NK-92 treated with Interleukin-12 subunit alpha and Interleukin-12 subunit beta, amount 100 ng/mL, for 24 hours (cell line): Measurements from ENCODE around the gene DDX47.

Experiments used
- DNase-seq: peaks from one replicate; lab custom pipeline; 2025; lab: John Stamatoyannopoulos, UW

The DDX47 gene

GRCh38 chr12:12813120-12814101 lies at the start of gene DDX47:
Gene DDX47 (plus strand): TSS chr12:12813346. CDS start chr12:12813368, 22 bp downstream.
- peak; percentile 70 for DNase-seq

DNA sequence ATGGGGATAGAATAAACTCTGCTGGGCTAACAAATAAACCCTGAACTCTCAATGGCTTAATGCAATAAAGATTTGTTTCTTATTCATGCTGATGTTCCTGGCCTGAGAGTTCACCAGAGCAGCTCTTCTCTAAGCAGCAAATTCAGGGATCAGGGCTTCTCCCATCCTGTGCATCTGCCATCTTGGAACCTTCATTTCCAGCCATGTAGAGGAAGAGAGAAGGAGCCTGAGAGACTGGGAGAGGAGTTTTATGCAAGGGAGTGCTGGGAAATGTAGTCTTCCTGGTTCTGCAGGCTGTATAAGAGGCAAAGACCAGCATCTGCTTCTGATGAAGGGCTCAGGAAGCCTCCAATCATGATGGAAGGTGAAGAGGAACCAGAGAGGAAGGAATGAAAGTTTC lies 48.3 kb upstream of the DDX47 start:
- DNase-seq, result no peak

- DNase-seq, result no peak
These were observed 42.9 kb upstream of the DDX47 start for GRCh38 chr12:12770262-12770661.

DNA sequence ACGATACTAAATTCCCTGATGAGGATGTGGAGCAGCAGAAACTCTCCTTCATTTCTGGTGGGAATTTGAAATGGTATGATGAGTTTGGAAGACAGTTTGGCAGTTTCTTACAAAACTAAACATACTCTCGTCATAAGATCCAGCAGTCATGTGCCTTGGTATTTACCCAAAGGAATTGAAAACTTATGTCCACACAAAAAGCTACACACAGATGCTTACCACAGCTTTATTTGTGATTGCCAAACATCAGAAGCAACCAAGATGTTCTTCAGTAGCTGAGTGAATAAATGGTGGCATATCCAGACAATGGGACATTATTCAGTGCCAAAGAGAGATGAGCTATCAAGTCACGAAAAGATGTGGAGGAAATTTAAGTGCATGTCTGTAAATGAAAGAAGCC lies 38.4 kb upstream of the DDX47 start:
- DNase-seq, result no peak

GRCh38 chr12:12776261-12776660 lies 36.9 kb upstream of the DDX47 start:
- DNase-seq, result no peak

DNA sequence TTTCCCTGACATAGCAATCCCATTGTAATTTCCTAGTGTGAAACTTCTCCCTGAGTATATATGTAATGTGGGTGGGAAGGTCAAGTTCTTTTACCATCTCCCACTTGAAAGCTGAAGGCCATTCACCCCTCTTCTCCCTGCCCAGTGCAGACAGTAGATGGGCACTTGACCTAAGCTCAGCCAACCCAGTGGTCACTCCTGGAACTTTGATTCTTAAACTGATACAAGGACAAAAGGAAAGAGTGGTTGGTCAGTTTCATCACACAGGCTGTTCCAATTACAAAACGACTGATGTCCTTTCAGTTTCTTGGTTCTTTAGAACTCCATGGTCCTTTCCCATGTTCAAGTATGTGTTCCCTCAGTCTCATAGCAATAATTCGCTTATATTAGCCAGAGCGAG lies 36.1 kb upstream of the DDX47 start:
- no peak for DNase-seq

- DNase-seq, result no peak
These were observed 34.1 kb upstream of the DDX47 start for GRCh38 chr12:12779007-12779406.

DNA sequence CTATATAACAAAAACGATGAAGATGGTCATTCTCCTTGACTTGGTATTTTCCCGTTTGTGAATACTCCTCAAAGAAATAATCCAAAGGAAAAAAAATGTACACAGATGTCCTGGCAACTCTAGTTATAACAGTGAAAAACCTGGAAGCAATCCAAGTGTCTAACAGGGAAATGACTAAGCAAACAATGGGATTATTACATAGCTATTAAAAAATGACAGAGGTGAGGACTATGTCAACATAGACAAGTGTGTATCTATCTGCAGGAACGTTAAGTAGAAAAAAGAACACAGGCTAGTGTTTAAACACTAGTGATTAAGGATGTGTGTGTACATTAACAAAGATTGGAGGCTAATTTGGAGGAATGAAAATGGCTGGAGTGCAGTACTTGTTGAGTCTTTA lies 33.6 kb upstream of the DDX47 start:
- no peak for DNase-seq

DNA sequence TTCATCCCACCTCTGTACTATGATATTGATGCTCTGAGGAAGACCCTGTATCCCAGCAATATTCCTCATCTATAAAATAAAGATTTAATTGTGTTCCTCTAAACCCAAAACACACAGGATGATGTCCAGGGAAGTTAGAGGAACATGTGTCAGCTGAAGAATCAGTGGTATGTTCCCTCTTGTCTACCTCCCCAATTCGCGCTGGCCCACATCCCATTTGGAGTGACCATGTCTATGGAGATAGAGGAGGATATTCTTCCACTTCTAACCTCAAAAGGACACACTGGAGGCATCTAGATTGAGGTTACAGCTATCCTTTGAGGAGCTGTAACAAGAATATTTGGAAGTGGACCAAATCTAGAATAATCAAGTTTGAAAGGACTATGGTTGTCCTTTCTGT lies 29.0 kb upstream of the DDX47 start:
- no peak for DNase-seq

- no peak for DNase-seq
These were observed 28.0 kb upstream of the DDX47 start, which contains the start of gene APOLD1 for GRCh38 chr12:12784911-12785814. Gene APOLD1 (plus strand): TSS chr12:12785659. CDS start chr12:12785692, 33 bp downstream.

DNA sequence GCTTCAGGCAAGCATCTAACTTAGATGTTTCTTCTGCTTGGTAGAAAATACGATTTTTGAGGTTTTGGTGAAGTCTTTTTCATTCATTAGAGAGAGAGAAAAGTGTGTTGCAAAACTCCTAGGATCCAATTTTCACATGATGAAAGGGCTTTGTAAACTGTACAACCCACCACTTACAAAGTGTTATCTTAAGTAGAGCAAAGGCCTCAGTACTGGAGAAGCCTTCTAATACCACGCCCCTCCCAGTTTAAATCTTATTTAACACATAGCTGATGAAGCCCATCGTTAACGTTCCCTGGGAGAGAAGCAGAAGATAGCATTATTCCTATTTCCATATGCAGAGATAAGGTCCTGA lies 26.8 kb upstream of the DDX47 start:
- DNase-seq, result no peak

- peak; percentile 26 for DNase-seq
These were observed 26.2 kb upstream of the DDX47 start for GRCh38 chr12:12786706-12787601.

DNA sequence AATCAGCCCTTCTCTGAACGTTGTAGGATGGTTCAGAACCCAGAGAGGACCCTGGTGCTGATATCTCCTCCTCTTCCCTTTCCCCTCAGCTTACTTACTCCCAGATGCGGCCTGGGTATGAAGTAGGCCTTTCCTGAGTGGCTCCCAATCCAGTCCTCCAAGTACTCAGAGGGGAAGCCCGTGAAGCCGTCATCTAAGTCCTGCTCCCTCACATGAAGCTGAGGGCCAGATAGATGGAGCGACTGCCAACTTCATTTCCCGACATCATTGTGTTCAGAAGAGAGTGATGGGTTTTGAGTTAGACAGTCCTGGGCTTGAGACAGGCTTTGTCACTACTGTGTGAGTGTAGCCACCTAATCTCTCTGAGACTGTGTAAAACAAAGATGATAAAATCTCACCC lies 25.0 kb upstream of the DDX47 start:
- no peak for DNase-seq

- DNase-seq, result peak; percentile 33
These were observed 24.3 kb upstream of the DDX47 start for GRCh38 chr12:12788675-12789368.

DNA sequence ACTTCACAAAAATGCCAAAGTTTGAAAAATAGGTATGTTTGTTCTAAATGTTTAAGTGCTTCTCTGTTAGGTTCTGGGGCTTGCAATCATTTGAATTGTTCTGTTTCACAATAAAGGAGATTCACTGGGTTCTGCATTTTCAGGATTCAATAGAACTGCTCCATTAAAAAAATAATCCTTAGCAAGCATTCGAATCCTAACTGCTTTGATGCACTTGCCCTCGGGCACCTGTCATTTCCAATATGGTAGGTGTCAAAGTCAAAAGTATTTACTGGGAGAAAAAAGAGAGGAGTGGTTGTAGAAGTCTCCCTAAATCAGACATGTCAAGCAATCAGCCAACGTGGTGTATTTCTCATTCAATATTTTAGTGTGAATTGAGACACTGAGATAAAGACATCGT lies 22.2 kb upstream of the DDX47 start:
- no peak for DNase-seq

DNA sequence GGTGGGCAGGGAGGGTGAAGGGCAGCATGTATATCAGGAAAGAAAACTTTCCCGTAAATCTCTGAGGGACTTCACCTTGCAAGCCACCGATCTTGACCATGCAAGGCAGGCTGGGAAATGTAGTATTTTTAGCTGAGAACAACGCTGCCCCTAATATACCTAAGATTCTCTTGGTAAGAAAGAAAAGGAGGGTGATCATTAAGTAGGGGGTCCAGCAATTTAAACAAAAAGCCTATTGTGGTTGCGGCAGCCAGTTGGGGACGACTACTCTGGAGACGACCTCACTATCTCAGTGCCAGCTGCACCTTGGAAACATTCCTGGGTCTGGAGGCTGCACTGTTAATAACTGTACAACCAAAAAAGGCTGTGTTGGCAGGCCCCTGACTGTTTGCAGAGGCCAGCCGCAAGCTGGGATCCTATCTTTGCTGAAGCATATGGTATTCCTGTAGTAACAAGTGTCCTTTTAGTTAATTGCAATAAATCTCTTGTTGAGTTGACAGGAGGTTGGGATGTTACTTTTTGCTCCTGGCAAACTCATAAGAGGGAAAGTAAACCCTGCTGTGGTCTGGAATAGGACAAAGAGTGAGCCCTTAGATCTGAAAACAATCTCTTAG lies 21.3 kb upstream of the DDX47 start:
- DNase-seq, result no peak

DNA sequence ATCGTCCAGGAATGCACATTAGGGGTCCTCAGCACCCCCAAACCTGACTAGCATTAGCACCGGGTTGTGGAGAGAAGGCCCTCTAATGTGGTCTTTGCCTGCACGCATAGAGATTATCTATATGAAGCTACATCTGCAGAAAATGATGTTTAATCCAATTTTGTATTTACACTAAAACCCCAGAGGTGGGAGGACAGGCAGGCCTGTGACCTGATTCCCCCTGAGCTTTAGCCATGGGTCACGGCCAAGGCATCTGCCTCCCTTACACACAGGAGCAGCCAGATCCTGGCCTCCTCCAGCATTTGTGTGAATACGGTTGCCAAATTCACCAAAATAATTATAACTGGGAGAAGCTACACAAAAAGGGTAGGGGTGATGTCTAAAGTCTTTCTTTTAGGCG lies 20.7 kb upstream of the DDX47 start:
- no peak for DNase-seq

GRCh38 chr12:12794686-12795085 lies 18.5 kb upstream of the DDX47 start:
- DNase-seq, result no peak

- no peak for DNase-seq
These were observed 17.0 kb upstream of the DDX47 start for GRCh38 chr12:12796171-12796570.

GRCh38 chr12:12796928-12797793 lies 16.0 kb upstream of the DDX47 start:
- DNase-seq, result no peak
